H1 (cell line): Measurements from ENCODE around the gene INPP5B. TPM values are rescaled to one million over a fixed set of nuclear protein-coding genes. Genes with fewer than 3 reads are reported as not detected.

ENCODE experiments used
- BCL11A ChIP-seq, 2 experiments: IDR thresholded peaks; one replicate each; pipeline ENCODE4 v1.6.1; 2011; ENCODE audit warnings: low read depth in 2 of 2, low read length in 2 of 2, mild to moderate bottlenecking in 2 of 2
- CEBPB ChIP-seq: IDR thresholded peaks from 2 replicates; pipeline ENCODE4 v1.6.1; 2012; ENCODE audit warnings: low read depth, low read length
- CHD2 ChIP-seq: IDR thresholded peaks from 2 replicates; pipeline ENCODE4 v1.6.1; 2012; ENCODE audit warnings: low read length, improper control_type of control experiment
- EZH2 ChIP-seq: fragments of 200-600 bp; sonication (generic); IDR thresholded peaks from 2 replicates; pipeline ENCODE4 v1.7.1; 2012; ENCODE audit warnings: low read depth, mild to moderate bottlenecking, moderate library complexity, low read length, inconsistent platforms; ENCODE audit not compliant: severe bottlenecking
- FOSL1 ChIP-seq: IDR thresholded peaks from 2 replicates; pipeline ENCODE4 v1.6.1; 2011; ENCODE audit warnings: mild to moderate bottlenecking, low read depth, low read length, moderate library complexity; ENCODE audit not compliant: insufficient read depth
- KDM1A ChIP-seq: fragments of 200-600, 300-600 bp; sonication (generic); IDR thresholded peaks from 2 replicates; pipeline ENCODE4 v1.7.1; 2016; ENCODE audit warnings: mild to moderate bottlenecking, low read length, borderline replicate concordance
- MAFK ChIP-seq: IDR thresholded peaks from 2 replicates; pipeline ENCODE4 v1.6.1; 2012; ENCODE audit warnings: low read depth, mild to moderate bottlenecking, improper control_type of control experiment, low read length
- RFX5 ChIP-seq: IDR thresholded peaks from 2 replicates; pipeline ENCODE4 v1.6.1; 2011; ENCODE audit warnings: low read depth, low read length, improper control_type of control experiment, borderline replicate concordance
- polyA plus RNA-seq, 7 experiments: library from polyadenylated mRNA; depleted of rRNA in 3 of 7; stranded (reverse) in 5 of 7; unstranded in 2 of 7; fragments of >200 nt in 5 of 7; fragments of 200-250 nt in 2 of 7; gene quantifications; 1 replicate in 5 of 7; 2 replicates in 1 of 7; 4 replicates in 1 of 7; pipeline versions ENCODE4 v1.2.1 to v1.2.3, GENCODE V29; 2011 to 2013; ENCODE audit warnings: missing spikeins in 2 of 7, mixed read lengths in 2 of 7
- total RNA-seq: library from RNA; stranded (reverse); fragmentation: NEBNext Ultra II Directional; extraction: Animal tissue kit (Norgen Biotek cat#: 25700); gene quantifications from 2 replicates; pipeline ENCODE4 v1.2.1, GENCODE V29; 2021

Gene INPP5B
- total and polyA plus RNA-seq, 2 of the 8 experiments (the other 6 are each of a cell fraction or from before 2014, with no cell fraction given): 14.0 to 23.7 TPM

DNA sequence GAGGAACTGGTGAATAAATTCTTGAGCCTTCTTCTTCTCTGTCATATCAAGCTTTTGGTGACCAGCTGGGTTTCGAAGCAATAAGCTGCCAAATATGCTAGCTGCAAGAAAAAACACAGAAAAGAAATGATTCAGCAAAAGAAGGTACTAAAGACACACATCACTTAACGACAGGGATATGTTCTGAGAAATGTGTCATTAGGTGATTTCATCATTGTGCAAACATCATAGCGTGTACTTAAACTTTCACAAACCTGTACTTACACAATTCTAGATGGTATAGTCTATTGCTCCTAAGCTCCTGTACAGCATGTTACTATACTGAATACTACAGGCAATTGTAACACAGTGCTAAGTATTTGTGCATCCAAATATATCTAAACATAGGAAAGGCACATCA lies 84.5 kb downstream of the INPP5B start (continued):
- TF ChIP-seq KDM1A: no peak
- TF ChIP-seq MAFK: no peak
- TF ChIP-seq BCL11A (IDR thresholded peaks at IDR 0.05; ENCODE audit: low read depth in 2 of 2, low read length in 2 of 2): no peak
- no peak for TF ChIP-seq CEBPB
- no peak for TF ChIP-seq FOSL1
- no peak for TF ChIP-seq EZH2
- TF ChIP-seq RFX5: no peak
- no peak for TF ChIP-seq CHD2
